Mesendoderm (in vitro differentiated cells): ENCODE measurements around the gene MYO5C. TPM values are rescaled to one million over a fixed set of nuclear protein-coding genes. Genes with fewer than 3 reads are reported as not detected.
A peak's percentile ranks its signal among the peaks of the same experiment; 100 is the strongest.

Source experiments
- DNase-seq: peaks from one replicate; pipeline ENCODE4 v3.0.0; 2013
- H2AK5ac ChIP-seq: 2 replicates; pipeline ENCODE4 v1.6.1; 2013; ENCODE audit warnings: low read length, inconsistent platforms
- H2BK120ac ChIP-seq: 2 replicates; pipeline ENCODE4 v1.6.1; 2013; ENCODE audit warnings: low read depth, mild to moderate bottlenecking, low read length, moderate library complexity, mixed read lengths
- H2BK15ac ChIP-seq: replicated peaks from 2 replicates; pipeline ENCODE4 v1.6.1; 2013; ENCODE audit warnings: low read depth, mild to moderate bottlenecking, moderate library complexity
- H2BK5ac ChIP-seq: 2 replicates; pipeline ENCODE4 v1.6.1; 2013; ENCODE audit warnings: low read length, inconsistent platforms
- H3K18ac ChIP-seq: 2 replicates; pipeline ENCODE4 v1.6.1; 2013; ENCODE audit warnings: mild to moderate bottlenecking, low read length, mixed read lengths
- H3K23ac ChIP-seq: one replicate; pipeline ENCODE4 v1.6.1; 2013; ENCODE audit warnings: low read length
- H3K27ac ChIP-seq: 2 replicates; pipeline ENCODE4 v1.5.1; 2013; ENCODE audit warnings: low read depth, mild to moderate bottlenecking, inconsistent platforms, low read length, moderate library complexity
- H3K27me3 ChIP-seq: 2 replicates; pipeline ENCODE4 v1.6.1; 2013; ENCODE audit warnings: low read length, control low read depth, mild to moderate bottlenecking, inconsistent platforms; ENCODE audit not compliant: insufficient read depth, poor library complexity
- H3K36me3 ChIP-seq: 2 replicates; pipeline ENCODE4 v1.6.1; 2013; ENCODE audit warnings: low read length, inconsistent platforms; ENCODE audit not compliant: control insufficient read depth, insufficient read depth
- H3K4ac ChIP-seq: one replicate; pipeline ENCODE4 v1.6.1; 2013; ENCODE audit warnings: low read depth, mild to moderate bottlenecking, low read length, moderate library complexity
- H3K4me1 ChIP-seq: 2 replicates; pipeline ENCODE4 v1.6.1; 2013; ENCODE audit warnings: low read depth, low read length, inconsistent platforms; ENCODE audit not compliant: control insufficient read depth
- H3K4me2 ChIP-seq: 2 replicates; pipeline ENCODE4 v1.6.1; 2013; ENCODE audit warnings: low read length
- H3K4me3 ChIP-seq: 2 replicates; pipeline ENCODE4 v1.5.1; 2013; ENCODE audit warnings: mild to moderate bottlenecking, low read length
- H3K56ac ChIP-seq: one replicate; pipeline ENCODE4 v1.6.1; 2013; ENCODE audit warnings: low read length
- H3K79me1 ChIP-seq: 2 replicates; pipeline ENCODE4 v1.6.1; 2013; ENCODE audit warnings: low read length, inconsistent platforms
- H3K79me2 ChIP-seq: 2 replicates; pipeline ENCODE4 v1.6.1; 2013; ENCODE audit warnings: mild to moderate bottlenecking, low read length; ENCODE audit not compliant: control insufficient read depth, insufficient read depth
- H3K9ac ChIP-seq: 2 replicates; pipeline ENCODE4 v1.6.1; 2013; ENCODE audit warnings: low read length, inconsistent platforms
- H4K5ac ChIP-seq: one replicate; pipeline ENCODE4 v1.6.1; 2013; ENCODE audit warnings: low read length
- H4K8ac ChIP-seq: one replicate; pipeline ENCODE4 v1.6.1; 2013; ENCODE audit warnings: low read depth, mild to moderate bottlenecking, control low read depth, low read length, moderate library complexity
- WGBS: extraction: QIAGEN DNeasy Blood & Tissue Kit; methylation state at CpG from one replicate; pipeline ENCODE4 v1.1.7; 2013; ENCODE audit warnings: low lambda C conversion rate, missing lambda C conversion rate; ENCODE audit not compliant: insufficient coverage; ENCODE audit errors: extremely low coverage; 5-methylcytosine and 5-hydroxymethylcytosine counted together
- polyA plus RNA-seq, 2 experiments: library from polyadenylated mRNA; stranded (reverse); fragments of 200-250 nt; gene quantifications; one replicate each; pipeline ENCODE4 v1.2.3, GENCODE V29; 2013

The MYO5C gene, protein sequence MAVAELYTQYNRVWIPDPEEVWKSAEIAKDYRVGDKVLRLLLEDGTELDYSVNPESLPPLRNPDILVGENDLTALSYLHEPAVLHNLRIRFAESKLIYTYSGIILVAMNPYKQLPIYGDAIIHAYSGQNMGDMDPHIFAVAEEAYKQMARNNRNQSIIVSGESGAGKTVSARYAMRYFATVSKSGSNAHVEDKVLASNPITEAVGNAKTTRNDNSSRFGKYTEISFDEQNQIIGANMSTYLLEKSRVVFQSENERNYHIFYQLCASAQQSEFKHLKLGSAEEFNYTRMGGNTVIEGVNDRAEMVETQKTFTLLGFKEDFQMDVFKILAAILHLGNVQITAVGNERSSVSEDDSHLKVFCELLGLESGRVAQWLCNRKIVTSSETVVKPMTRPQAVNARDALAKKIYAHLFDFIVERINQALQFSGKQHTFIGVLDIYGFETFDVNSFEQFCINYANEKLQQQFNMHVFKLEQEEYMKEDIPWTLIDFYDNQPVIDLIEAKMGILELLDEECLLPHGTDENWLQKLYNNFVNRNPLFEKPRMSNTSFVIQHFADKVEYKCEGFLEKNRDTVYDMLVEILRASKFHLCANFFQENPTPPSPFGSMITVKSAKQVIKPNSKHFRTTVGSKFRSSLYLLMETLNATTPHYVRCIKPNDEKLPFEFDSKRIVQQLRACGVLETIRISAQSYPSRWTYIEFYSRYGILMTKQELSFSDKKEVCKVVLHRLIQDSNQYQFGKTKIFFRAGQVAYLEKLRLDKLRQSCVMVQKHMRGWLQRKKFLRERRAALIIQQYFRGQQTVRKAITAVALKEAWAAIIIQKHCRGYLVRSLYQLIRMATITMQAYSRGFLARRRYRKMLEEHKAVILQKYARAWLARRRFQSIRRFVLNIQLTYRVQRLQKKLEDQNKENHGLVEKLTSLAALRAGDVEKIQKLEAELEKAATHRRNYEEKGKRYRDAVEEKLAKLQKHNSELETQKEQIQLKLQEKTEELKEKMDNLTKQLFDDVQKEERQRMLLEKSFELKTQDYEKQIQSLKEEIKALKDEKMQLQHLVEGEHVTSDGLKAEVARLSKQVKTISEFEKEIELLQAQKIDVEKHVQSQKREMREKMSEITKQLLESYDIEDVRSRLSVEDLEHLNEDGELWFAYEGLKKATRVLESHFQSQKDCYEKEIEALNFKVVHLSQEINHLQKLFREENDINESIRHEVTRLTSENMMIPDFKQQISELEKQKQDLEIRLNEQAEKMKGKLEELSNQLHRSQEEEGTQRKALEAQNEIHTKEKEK (N-terminal part only)
- 7.4 TPM for polyA plus RNA-seq (2013, experiment 1 of 2)
- polyA plus RNA-seq (2013, experiment 2 of 2): 8.0 TPM

- H3K23ac ChIP-seq: no peak within 1 kb of the TSS
- H3K18ac ChIP-seq: no peak within 1 kb of the TSS
- H2BK5ac ChIP-seq: no peak within 1 kb of the TSS
- no peaks in the 10 kb centered on the region for H3K27me3 ChIP-seq
- no peak within 1 kb of the TSS for H3K27ac ChIP-seq
- peak within 1 kb of the TSS; percentile 85 for H3K56ac ChIP-seq
- H3K36me3 ChIP-seq: no peaks in the 10 kb centered on the region
- peak; percentile 87 for DNase-seq
- no peak within 1 kb of the TSS for H2BK120ac ChIP-seq
- no peak within 1 kb of the TSS for H4K8ac ChIP-seq
- no CpG with 5 or more reads among the region's 65 CpGs for WGBS
- H3K4me1 ChIP-seq: no peaks in the 10 kb centered on the region
- no peak within 1 kb of the TSS for H2BK15ac ChIP-seq
- H2AK5ac ChIP-seq: no peak within 1 kb of the TSS
- peak within 1 kb of the TSS; percentile 71 for H3K4me2 ChIP-seq
- no peak within 1 kb of the TSS for H4K5ac ChIP-seq
- peak within 1 kb of the TSS; percentile 52 for H3K4me3 ChIP-seq
- H3K4ac ChIP-seq: peak within 1 kb of the TSS; percentile 64
- no peaks in the 10 kb centered on the region for H3K79me2 ChIP-seq
- no peaks in the 10 kb centered on the region for H3K79me1 ChIP-seq
- peak within 1 kb of the TSS; percentile 71 for H3K9ac ChIP-seq
These were observed at the start of gene MYO5C for GRCh38 chr15:52295421-52296001. TSS of gene MYO5C (minus strand) at chr15:52295804. CDS start at chr15:52295636, 168 bp downstream.

DNA sequence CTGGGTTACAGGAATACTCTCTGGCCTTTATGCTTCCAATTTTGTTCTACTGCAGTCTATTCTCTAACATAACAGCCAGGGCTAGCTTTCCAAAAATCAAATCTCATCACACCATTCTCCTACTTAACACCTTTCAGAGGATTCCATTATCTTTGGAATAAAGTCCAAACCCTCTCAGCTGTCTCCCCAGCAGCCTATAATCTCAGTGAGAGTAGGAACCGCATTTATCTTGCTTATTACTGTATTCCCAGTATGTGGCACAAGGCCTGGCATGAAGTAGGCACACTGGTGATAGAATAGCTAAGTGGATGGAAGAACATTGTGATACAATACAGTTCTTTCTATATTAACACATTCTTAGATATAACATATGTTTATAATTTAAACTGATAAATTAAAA lies 49.0 kb upstream of the MYO5C start:
- no peak for DNase-seq
- no peak overlapping the region for H2BK120ac ChIP-seq
- H3K4me1 ChIP-seq: no peaks in the 10 kb centered on the region
- no peak overlapping the region for H2BK5ac ChIP-seq
- no peak overlapping the region for H3K23ac ChIP-seq
- no peak overlapping the region for H2BK15ac ChIP-seq
- no peak overlapping the region for H3K4ac ChIP-seq
- no CpG with 5 or more reads among the region's 1 CpG for WGBS
- H3K18ac ChIP-seq: no peak overlapping the region
- H3K4me3 ChIP-seq: no peak overlapping the region
- H3K56ac ChIP-seq: no peak overlapping the region
- no peaks in the 10 kb centered on the region for H3K79me1 ChIP-seq
- H3K4me2 ChIP-seq: no peak overlapping the region
- no peak overlapping the region for H3K27ac ChIP-seq
- no peaks in the 10 kb centered on the region for H3K79me2 ChIP-seq
- no peaks in the 10 kb centered on the region for H3K27me3 ChIP-seq
- no peak overlapping the region for H4K8ac ChIP-seq
- no peaks in the 10 kb centered on the region for H3K36me3 ChIP-seq
- no peak overlapping the region for H3K9ac ChIP-seq
- H2AK5ac ChIP-seq: no peak overlapping the region
- no peak overlapping the region for H4K5ac ChIP-seq

DNA sequence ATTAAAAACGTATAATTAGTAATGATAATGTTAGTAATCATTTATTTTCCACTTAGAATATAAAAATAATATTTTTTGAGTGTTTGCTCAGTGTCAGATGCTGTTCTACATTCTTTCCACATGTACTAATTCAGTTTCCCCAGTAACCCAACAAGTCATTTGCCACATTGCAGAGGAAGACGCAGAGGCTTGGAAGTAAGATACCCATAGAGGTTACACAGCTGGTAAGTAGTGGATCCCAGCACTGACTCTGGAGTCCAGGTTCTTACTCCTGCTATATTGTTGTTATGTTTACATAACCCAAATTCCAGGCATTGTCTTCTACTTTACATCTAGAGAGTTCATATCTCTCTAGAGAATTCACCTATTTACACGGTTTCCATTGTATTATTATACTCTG lies 48.2 kb upstream of the MYO5C start:
- Histone ChIP-seq H3K27me3 (no peaks in the 10 kb centered on the region), H3K23ac (no peak overlapping the region), H2AK5ac (no peak overlapping the region), H3K79me1 (no peaks in the 10 kb centered on the region), H3K4ac (no peak overlapping the region), H3K4me1 (no peaks in the 10 kb centered on the region), H3K4me3 (no peak overlapping the region), H3K79me2 (no peaks in the 10 kb centered on the region), H3K56ac (no peak overlapping the region), H3K9ac (no peak overlapping the region), H4K5ac (no peak overlapping the region), H3K18ac (no peak overlapping the region), H3K4me2 (no peak overlapping the region), H3K27ac (no peak overlapping the region), H2BK120ac (no peak overlapping the region), H4K8ac (no peak overlapping the region), H2BK5ac (no peak overlapping the region), H3K36me3 (no peaks in the 10 kb centered on the region), H2BK15ac (no peak overlapping the region)
- no peak for DNase-seq
- WGBS: no CpG with 5 or more reads among the region's 3 CpGs

DNA sequence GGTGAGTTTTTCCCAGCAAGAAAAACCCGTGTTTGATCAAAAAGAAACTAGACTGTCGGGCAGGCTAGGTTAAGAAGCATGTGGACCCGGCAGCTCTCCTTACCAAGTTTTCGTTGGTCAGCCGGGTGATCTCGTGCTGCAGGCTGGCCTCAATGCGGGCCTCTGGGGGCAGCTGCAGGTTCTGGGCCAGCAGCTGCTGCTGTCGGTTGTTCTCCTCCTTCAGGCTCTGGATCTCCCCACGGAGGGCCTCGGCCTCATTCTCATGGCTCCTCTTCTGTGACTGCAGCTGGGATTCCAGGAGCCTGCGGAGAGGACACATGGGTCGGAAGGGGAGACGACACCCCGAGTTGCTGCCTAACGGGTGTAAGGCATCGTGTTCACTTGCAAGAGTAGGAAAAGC lies 44.5 kb upstream of the MYO5C start:
- no peaks in the 10 kb centered on the region for H3K79me1 ChIP-seq
- H4K8ac ChIP-seq: no peak overlapping the region
- no peak overlapping the region for H3K56ac ChIP-seq
- H2BK5ac ChIP-seq: no peak overlapping the region
- H4K5ac ChIP-seq: no peak overlapping the region
- H3K4me2 ChIP-seq: no peak overlapping the region
- no peak overlapping the region for H3K27ac ChIP-seq
- H3K4me3 ChIP-seq: no peak overlapping the region
- H2BK120ac ChIP-seq: no peak overlapping the region
- no peak overlapping the region for H3K4ac ChIP-seq
- no peak overlapping the region for H3K23ac ChIP-seq
- H3K9ac ChIP-seq: no peak overlapping the region
- H3K36me3 ChIP-seq: no peaks in the 10 kb centered on the region
- no peak for DNase-seq
- H3K79me2 ChIP-seq: no peaks in the 10 kb centered on the region
- peaks cover 8% of the 10 kb centered on the region for H3K4me1 ChIP-seq
- H3K27me3 ChIP-seq: no peaks in the 10 kb centered on the region
- no peak overlapping the region for H3K18ac ChIP-seq
- no CpG with 5 or more reads among the region's 16 CpGs for WGBS
- no peak overlapping the region for H2BK15ac ChIP-seq
- no peak overlapping the region for H2AK5ac ChIP-seq

DNA sequence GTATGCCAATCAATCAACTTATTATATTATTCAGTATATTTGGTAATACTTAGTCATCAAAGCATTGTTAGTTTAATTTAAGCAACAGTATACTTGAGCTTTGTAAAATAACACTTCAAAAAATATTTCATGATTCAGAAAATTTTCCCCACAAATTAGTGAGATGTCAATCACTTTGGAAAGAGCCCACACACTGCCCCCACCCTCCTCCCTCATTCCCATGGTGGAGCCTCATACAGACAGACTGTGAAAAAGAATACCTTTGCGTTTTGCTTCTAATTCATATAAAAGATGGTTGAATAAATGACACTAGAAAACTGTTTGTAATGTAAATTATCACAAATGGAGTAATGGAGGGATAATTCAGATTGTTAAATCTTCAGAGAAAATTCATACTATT lies 43.3 kb upstream of the MYO5C start:
- no peak overlapping the region for H3K27ac ChIP-seq
- H3K36me3 ChIP-seq: no peaks in the 10 kb centered on the region
- H3K9ac ChIP-seq: no peak overlapping the region
- H3K79me2 ChIP-seq: no peaks in the 10 kb centered on the region
- no peaks in the 10 kb centered on the region for H3K27me3 ChIP-seq
- no peaks in the 10 kb centered on the region for H3K79me1 ChIP-seq
- no peak overlapping the region for H4K5ac ChIP-seq
- H2BK120ac ChIP-seq: no peak overlapping the region
- H3K18ac ChIP-seq: no peak overlapping the region
- H3K4ac ChIP-seq: no peak overlapping the region
- H3K23ac ChIP-seq: no peak overlapping the region
- no peak overlapping the region for H2AK5ac ChIP-seq
- H3K4me3 ChIP-seq: no peak overlapping the region
- no peak overlapping the region for H4K8ac ChIP-seq
- DNase-seq: no peak
- no peak overlapping the region for H3K4me2 ChIP-seq
- H3K4me1 ChIP-seq: peaks cover 8% of the 10 kb centered on the region
- WGBS: no CpG with 5 or more reads among the region's 1 CpG
- H2BK15ac ChIP-seq: no peak overlapping the region
- no peak overlapping the region for H3K56ac ChIP-seq
- H2BK5ac ChIP-seq: no peak overlapping the region
